DND-41 (cell line): ENCODE results near the gene TCF4.

Experiments used
- CTCF ChIP-seq: IDR thresholded peaks from 2 replicates; pipeline ENCODE4 v1.5.1; 2012; ENCODE audit warnings: borderline replicate concordance, low read length, moderate library complexity, mild to moderate bottlenecking; ENCODE audit not compliant: poor library complexity, severe bottlenecking; ENCODE audit errors: extremely low read depth
- EZH2 ChIP-seq: IDR thresholded peaks from 3 replicates; pipeline ENCODE4 v1.6.1; 2012; ENCODE audit warnings: borderline replicate concordance, low read depth, mild to moderate bottlenecking, moderate library complexity, low read length, inconsistent platforms; ENCODE audit not compliant: severe bottlenecking

- TF ChIP-seq CTCF (no peak), EZH2 (no peak)
These were observed 250.0 kb downstream of the TCF4 start for GRCh38 chr18:55337908-55338521.
